Mucosa of rectum (tissue), 2 donors: Measurements from ENCODE around the gene TCFL5.

Experiments used
- H3K27ac ChIP-seq, 2 donors: one replicate each; pipeline ENCODE4 v1.7.0; 2013; ENCODE audit warnings: inconsistent platforms in 2 of 2, low read depth in 2 of 2, low read length in 2 of 2
- H3K27me3 ChIP-seq, 2 donors: one replicate each; pipeline ENCODE4 v1.7.0; 2013; ENCODE audit warnings: low read length in 2 of 2; ENCODE audit not compliant: control insufficient read depth in 2 of 2, insufficient read depth in 2 of 2
- H3K36me3 ChIP-seq, 2 donors: one replicate each; pipeline ENCODE4 v1.7.0; 2013; ENCODE audit warnings: low read length in 2 of 2; ENCODE audit not compliant: control insufficient read depth in 2 of 2, insufficient read depth in 2 of 2
- H3K4me1 ChIP-seq, 2 donors: one replicate each; pipeline ENCODE4 v1.7.0; 2013; ENCODE audit warnings: low read length in 2 of 2, mild to moderate bottlenecking in 1 of 2; ENCODE audit not compliant: control insufficient read depth in 2 of 2, insufficient read depth in 2 of 2
- H3K4me3 ChIP-seq, 2 donors: one replicate each; pipeline ENCODE4 v1.7.0; 2013; ENCODE audit warnings: low read length in 2 of 2
- H3K9ac ChIP-seq, 2 donors: one replicate each; pipeline ENCODE4 v1.7.0; 2013; ENCODE audit warnings: low read length in 2 of 2, low read depth in 1 of 2, mild to moderate bottlenecking in 1 of 2
- H3K9me3 ChIP-seq, 2 donors: one replicate each; pipeline ENCODE4 v1.7.0; 2013; ENCODE audit warnings: low read length in 2 of 2; ENCODE audit not compliant: control insufficient read depth in 2 of 2
- donor health status: healthy.
- donor health status: Normal muscosa, but diverticular disease.

Gene TCFL5

DNA sequence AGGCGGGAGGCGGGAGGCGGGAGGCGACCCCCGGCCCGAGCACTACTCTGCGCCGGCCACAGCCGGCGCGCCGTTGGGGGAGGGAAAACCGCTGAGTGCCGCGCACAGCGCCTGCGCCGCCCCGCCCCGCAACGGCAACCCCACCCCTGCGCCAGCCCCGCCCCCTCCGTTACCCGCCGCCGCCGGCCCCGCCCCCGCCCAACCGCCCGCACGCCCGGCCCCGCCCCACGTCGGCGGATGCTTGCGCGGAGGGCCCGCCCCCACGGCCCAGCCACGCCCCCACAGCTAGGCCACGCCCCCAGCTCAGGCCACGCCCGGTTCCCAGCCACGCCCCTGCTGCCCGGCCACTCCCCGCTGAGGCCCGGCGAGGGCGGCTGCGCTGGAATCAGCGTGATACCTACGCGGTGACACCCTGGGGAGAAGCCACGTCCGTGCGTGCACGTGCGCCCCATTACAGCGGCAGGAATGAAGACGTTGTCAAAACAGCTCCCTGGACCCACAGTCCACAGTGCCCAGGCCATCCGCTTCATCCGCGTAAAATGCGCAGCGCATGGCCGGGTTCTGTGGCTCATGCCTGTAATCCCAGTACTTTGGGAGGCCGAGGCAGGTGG is at the start of gene TCFL5:
TCFL5 (minus strand) TSS at position 97 of the 611 bp plus-strand sequence. CDS start 152 bp downstream, outside the sequence.
- Histone ChIP-seq H3K9me3 (no peaks in the 10 kb centered on the region), H3K36me3 (peaks cover 3 to 6% of the 10 kb centered on the region in 2 donors), H3K27ac (peak within 1 kb of the TSS in 1 of 2 donors; percentile 23), H3K9ac (peak within 1 kb of the TSS in 1 of 2 donors; percentile 60), H3K27me3 (no peaks in the 10 kb centered on the region), H3K4me3 (peak within 1 kb of the TSS; percentile 66 to 76), H3K4me1 (peaks cover 7 to 8% of the 10 kb centered on the region in 2 donors)

DNA sequence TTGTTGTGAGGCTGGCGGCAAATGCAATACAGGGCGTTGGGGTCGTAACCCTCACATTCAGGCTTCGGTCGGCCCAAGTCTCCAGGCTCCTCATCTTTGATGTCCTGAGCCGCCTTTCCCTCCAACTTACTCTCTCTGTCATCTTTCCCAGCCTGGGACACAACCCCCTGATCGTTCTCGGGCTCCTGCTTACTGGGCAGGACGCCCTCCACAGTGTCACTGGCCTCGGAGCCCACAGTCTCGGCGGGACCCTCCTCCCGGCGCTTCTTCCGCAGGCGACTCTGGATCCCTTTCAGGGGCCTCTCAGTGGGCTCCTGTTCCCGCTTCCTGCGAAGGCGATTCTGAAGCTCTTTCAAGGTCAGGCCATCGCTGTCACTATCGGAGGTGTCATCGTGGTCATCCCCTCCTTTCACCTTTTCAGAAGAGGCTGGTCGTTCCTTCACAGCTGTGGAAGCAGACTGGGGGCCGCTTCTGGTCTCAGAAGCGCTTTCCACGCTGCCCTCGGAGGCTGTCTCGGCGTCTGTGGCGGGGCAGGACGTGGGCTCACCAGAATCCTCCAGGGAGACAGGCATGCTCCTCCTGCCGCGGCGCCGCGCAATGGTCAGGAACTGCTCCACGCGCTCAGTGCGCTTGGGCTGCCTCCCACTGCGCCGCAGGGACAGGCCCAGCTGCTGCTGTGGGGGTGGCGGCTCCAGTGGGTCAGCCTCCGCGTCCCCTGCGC is 49.3 kb upstream of the TCFL5 start:
- Histone ChIP-seq H3K9ac (no peak overlapping the region), H3K36me3 (peaks cover 69 to 72% of the 10 kb centered on the region in 2 donors), H3K9me3 (no peaks in the 10 kb centered on the region), H3K4me1 (peaks cover 0 to 11% of the 10 kb centered on the region in 2 donors), H3K27me3 (no peaks in the 10 kb centered on the region), H3K4me3 (no peak overlapping the region), H3K27ac (no peak overlapping the region)

DNA sequence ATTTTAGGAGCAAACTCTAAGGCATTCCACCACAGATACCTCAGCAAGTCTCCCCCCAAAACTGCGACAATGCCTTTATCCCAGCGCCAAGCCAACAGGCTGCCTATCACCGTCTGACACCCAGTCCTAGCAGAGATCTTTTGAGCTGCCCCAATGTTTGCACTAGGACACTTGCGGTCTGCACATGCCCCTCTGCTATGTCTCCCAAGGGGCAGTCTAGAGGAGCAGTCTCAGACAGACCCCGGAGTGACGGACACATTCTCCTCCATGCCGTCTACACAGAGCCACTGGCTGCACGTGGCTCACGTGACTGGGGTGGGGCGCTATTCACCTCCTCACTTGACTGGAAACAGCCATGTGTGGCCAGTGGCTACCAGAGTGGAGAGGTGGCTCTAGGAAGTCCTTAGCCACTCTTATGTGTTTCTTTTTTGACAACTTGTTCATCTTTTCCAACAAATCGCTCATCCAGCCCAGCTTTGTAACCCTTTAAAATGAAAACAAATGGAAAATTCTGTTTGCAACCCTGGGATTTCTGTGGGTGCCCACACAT is 48.7 kb upstream of the TCFL5 start:
- H3K4me1 ChIP-seq = peaks cover 0 to 8% of the 10 kb centered on the region in 2 donors
- no peak overlapping the region for H3K4me3 ChIP-seq
- H3K27ac ChIP-seq = no peak overlapping the region
- no peaks in the 10 kb centered on the region for H3K9me3 ChIP-seq
- H3K36me3 ChIP-seq = peaks cover 76 to 79% of the 10 kb centered on the region in 2 donors
- no peaks in the 10 kb centered on the region for H3K27me3 ChIP-seq
- H3K9ac ChIP-seq = no peak overlapping the region

DNA sequence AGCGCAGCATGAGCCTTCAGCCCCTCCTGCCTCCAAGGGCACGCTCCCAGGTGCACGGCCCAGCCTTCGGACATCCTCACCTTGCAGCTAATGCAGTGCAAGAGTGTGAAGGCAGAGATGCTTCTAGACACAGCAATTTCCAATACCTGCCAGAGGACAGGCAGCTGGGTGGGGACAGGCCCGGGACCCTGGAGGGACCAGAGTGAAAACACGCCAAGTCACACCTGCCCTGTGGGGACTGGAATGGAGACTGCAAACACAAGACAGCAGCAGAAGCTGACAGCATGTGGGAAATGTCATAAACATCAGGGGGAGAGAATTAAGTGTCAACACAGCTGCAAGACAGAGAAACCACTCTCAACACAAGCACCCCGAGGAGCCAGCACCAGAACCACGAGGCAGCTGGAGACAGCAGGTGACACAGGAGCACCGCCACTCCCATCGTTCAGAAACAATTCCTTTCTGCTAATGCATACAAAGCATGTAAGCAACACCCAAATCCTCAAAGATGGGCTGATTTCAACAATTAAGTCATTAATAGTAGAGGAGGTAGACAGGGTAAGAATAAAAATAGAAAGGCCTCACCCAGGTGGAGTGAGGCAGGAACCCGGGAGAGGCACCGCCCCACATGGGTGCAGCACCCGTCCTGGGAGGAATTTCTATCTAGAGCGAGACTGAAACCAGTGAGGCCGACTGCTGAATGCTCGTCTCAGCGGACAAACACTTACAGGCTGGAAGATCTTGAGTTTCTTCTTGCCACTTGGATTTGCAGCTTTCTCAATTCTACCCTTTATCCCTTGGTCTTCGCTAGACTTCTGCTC is 47.6 kb upstream of the TCFL5 start:
- Histone ChIP-seq H3K4me1 (no peaks in the 10 kb centered on the region), H3K36me3 (peaks cover 83 to 88% of the 10 kb centered on the region in 2 donors), H3K27ac (no peak overlapping the region), H3K4me3 (no peak overlapping the region), H3K9me3 (no peaks in the 10 kb centered on the region), H3K27me3 (no peaks in the 10 kb centered on the region), H3K9ac (no peak overlapping the region)

DNA sequence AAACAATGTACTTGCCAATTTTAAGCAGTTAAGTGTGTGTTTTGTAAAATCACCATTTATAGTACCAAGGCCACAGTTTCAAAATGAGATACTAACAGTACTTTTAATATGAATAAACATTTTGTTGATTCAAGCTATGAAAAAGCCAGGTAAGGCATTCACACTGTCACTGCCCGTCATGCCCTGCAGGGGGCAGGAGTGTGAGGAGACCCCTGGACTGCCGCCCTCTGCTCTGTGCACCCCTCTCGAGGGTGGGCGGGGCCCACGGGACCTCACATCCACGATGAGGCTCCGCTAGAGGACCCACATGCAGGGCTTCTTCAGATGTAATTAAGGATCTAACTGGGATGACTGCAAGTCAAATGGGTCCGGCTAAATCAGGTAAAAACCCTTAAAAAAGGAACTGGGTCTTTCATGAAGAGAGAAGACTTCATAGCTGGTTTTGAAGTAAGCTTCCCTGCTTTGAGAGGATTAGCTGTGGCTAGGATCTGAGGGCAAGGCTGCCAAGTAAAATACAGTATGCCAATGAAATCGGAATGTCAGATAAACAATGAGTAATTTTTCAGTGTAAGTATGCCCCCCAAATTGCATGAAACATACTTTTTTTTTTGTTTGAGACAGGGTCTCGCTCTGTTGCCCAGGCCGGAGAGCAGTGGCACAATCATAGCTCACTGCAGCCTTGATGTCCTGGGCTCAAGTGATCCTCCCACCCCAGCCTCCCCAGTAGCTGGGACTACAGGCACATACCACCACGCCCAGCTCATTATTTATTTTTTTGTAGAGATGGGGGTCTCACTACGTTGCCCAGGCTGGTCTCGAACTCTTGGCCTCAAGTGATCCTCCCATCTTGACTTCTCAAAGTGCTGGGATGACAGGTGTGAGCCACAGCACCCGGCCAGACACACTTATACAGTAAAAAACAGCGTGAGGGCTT is 46.0 kb upstream of the TCFL5 start:
- Histone ChIP-seq H3K27me3 (no peaks in the 10 kb centered on the region), H3K9ac (no peak overlapping the region), H3K4me1 (no peaks in the 10 kb centered on the region), H3K27ac (no peak overlapping the region), H3K36me3 (peaks cover 87 to 94% of the 10 kb centered on the region in 2 donors), H3K9me3 (no peaks in the 10 kb centered on the region), H3K4me3 (no peak overlapping the region)

DNA sequence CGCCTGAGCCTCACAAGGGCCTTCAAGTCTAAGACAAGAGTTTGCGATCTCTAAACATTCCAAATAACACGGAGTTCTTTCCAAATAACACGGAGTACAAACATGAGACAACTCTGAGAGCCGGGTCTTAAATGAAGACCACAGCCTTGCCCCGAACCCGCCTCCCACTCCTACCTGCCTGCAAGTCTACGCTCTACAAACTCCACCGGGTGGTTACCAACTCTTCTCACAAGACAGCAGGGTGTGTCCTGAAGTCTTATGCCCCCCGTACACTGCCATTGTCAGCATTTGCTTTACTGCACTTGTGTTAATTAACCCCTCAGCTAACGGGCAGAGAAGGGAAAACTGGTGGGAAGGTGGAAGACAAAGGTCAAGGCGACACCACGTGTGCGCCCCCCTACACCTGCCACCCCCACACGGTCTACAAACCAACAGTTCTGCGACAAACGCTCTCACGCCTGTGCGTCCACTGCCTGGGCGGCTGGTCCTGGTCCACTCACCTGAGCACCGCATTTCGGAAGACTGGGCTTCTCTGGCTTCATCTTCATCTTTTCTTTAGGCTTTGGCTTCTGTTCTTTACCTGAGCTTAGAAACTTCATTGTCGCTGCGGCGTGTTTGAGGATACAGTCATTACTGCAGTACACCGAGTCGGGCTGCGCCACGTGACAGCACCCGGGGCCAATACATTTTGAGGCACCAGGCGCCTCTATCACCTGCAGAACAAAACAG is 45.2 kb upstream of the TCFL5 start:
- Histone ChIP-seq H3K9me3 (no peaks in the 10 kb centered on the region), H3K27me3 (no peaks in the 10 kb centered on the region), H3K9ac (no peak overlapping the region), H3K36me3 (peaks cover 85 to 95% of the 10 kb centered on the region in 2 donors), H3K4me1 (no peaks in the 10 kb centered on the region), H3K27ac (no peak overlapping the region), H3K4me3 (no peak overlapping the region)

DNA sequence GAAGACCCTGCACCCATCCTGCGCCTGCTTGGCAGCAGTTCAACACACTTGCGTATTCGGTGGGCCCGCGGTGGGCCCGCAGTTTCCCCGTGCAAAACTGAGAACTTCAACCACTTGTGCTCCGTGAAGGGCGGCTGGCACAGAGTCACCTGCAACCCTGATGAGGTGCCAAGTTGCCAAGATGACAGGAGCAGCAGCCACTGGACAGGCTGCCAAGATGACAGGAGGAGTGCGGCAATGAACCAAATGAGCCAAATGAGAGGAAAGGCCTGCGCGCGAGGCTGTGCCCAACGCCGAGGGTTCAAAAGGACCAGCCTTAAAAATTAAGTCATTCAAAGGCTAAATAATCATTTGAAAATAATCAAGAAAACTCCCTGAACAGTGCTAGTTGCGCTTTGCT is 44.6 kb upstream of the TCFL5 start:
- H3K9ac ChIP-seq = no peak overlapping the region
- no peaks in the 10 kb centered on the region for H3K27me3 ChIP-seq
- H3K36me3 ChIP-seq = peaks cover 80 to 93% of the 10 kb centered on the region in 2 donors
- no peak overlapping the region for H3K4me3 ChIP-seq
- H3K27ac ChIP-seq = no peak overlapping the region
- peaks cover 2 to 3% of the 10 kb centered on the region in 2 donors for H3K4me1 ChIP-seq
- H3K9me3 ChIP-seq = no peaks in the 10 kb centered on the region

DNA sequence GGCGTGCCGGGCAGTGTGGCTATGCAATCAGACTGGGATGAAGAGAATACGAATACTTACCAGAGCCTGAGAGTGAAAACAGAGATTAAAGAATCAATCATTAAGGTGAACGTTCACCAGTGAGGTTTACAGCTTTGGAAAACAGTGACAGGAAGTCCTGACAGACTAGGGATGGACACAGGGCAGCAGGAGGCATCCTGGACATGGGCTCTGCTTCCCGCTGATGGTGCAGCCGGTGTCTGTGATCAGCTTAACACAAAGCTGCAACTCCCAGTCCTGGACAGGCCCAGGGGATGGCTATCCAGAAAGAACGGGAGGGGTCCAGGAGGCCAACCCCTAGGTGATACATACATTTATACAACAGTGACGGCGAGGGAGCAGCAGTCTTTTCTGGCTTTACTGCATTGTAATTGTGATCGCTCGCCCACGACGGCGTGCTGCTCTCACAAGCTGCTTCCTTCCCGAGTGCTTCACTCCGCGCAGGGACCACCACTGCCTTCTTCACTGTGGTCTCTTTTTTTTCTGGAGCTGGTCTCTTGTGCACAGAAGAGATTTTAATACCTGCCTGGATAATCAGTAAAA is 44.0 kb upstream of the TCFL5 start:
- Histone ChIP-seq H3K9ac (no peak overlapping the region), H3K4me3 (no peak overlapping the region), H3K27ac (no peak overlapping the region), H3K36me3 (peaks cover 74 to 90% of the 10 kb centered on the region in 2 donors), H3K4me1 (peaks cover 8% of the 10 kb centered on the region in 2 donors), H3K27me3 (no peaks in the 10 kb centered on the region), H3K9me3 (no peaks in the 10 kb centered on the region)
